Testis (tissue), 3 donors: Measurements from ENCODE around the gene ATP5PD. TPM values are rescaled to one million over a fixed set of nuclear protein-coding genes. Genes with fewer than 3 reads are reported as not detected.

ENCODE experiments used
- DNase-seq: peaks from one replicate; pipeline ENCODE4 v3.0.0-alpha.2; 2019
- H3K27ac ChIP-seq, 2 donors: fragments of 200-600 bp; sonication (generic); one replicate each; pipeline ENCODE4 v1.5.1; 2019
- H3K27me3 ChIP-seq: fragments of 200-600 bp; sonication (generic); one replicate; pipeline ENCODE4 v1.5.1; 2019
- H3K36me3 ChIP-seq: fragments of 200-600 bp; sonication (generic); one replicate; pipeline ENCODE4 v1.5.1; 2017; ENCODE audit warnings: low read depth; ENCODE audit errors: missing control alignments
- H3K4me1 ChIP-seq: fragments of 200-600 bp; sonication (generic); one replicate; pipeline ENCODE4 v1.5.1; 2019
- H3K4me3 ChIP-seq, 2 donors: fragments of 200-600 bp; sonication (generic); one replicate each; pipeline ENCODE4 v1.5.1; 2017 to 2019
- H3K9me3 ChIP-seq: fragments of 200-600 bp; sonication (generic); one replicate; pipeline ENCODE4 v1.5.1; 2017
- CTCF ChIP-seq, 3 experiments: fragments of 450-650 bp in 2 of 3; fragments of 200-600 bp in 1 of 3; sonication (generic) in 1 of 3; IDR thresholded peaks; one replicate each; pipeline ENCODE4 v1.5.1; 2016 to 2019; ENCODE audit warnings: antibody characterized with exemption in 3 of 3, mild to moderate bottlenecking in 2 of 3, moderate library complexity in 1 of 3
- POLR2A ChIP-seq: fragments of 450-650 bp; IDR thresholded peaks from one replicate; pipeline ENCODE4 v1.6.1; 2017; ENCODE audit warnings: antibody characterized with exemption, mild to moderate bottlenecking, moderate library complexity
- WGBS, 2 donors: methylation state at CpG; one replicate each; pipeline ENCODE4 v1.1.5; 2018; 5-methylcytosine and 5-hydroxymethylcytosine counted together
- intact Hi-C: fragments of 100-400 bp; cut with DNase I; formaldehyde crosslinking; loops from one replicate; pipeline ENCODE4 v1.15.1; 2023; ENCODE audit warnings: low total_unique reads
- polyA plus RNA-seq: library from polyadenylated mRNA; stranded (reverse); fragments of 350-450 nt; fragmentation: Illumina TruSeq; extraction: RNeasy Lipid Tissue Mini Kit (QIAGEN cat#74804); gene quantifications from one replicate; pipeline ENCODE4 v1.2.3, GENCODE V29; 2014; ENCODE audit warnings: low read depth, low replicate concordance; ENCODE audit not compliant: insufficient read depth
- total RNA-seq, 2 donors: library from RNA; depleted of rRNA; stranded (reverse); fragments of >200 nt; gene quantifications; one replicate each; pipeline ENCODE4 v1.2.3, GENCODE V29; 2016

Gene ATP5PD
- total and polyA plus RNA-seq, 3 donors from 2014 or later = 126 to 190 (median 148) TPM

DNA sequence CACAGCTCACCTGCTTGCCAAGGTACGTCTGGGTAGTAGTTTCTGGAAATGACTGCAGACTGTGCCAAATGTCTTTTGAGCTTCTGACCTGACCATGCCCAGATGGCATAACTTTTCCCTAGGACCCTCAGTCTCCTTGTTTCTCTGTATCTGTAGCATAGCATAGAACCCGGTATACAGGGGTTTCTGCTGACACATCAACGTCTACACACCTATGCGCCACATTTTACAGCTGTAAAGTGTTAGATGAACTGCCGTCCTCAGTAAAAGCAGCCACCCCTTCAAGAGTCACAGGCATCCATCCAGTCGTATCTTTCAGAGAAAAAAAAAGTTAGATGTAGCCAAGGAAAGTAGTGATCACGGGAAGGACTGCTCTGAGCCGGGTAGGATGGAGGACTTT is 17.7 kb upstream of the ATP5PD start:
- TF ChIP-seq CTCF (IDR thresholded peaks at IDR 0.05) = no peak
- no peak for TF ChIP-seq POLR2A
- Histone ChIP-seq H3K27me3 (no peaks in the 10 kb centered on the region), H3K27ac (no peak overlapping the region), H3K9me3 (no peaks in the 10 kb centered on the region), H3K36me3 (no peaks in the 10 kb centered on the region), H3K4me1 (peaks cover 9% of the 10 kb centered on the region), H3K4me3 (no peak overlapping the region)
- intact Hi-C loops = no loop called here
- DNase-seq = no peak
- WGBS, 2 donors = 81 to 82% methylated on average over 8 of the region's 8 CpGs

GRCh38 chr17:75064040-75064439 is 17.3 kb upstream of the ATP5PD start:
- Histone ChIP-seq H3K9me3 (no peaks in the 10 kb centered on the region), H3K4me3 (no peak overlapping the region), H3K27me3 (no peaks in the 10 kb centered on the region), H3K27ac (no peak overlapping the region), H3K36me3 (no peaks in the 10 kb centered on the region), H3K4me1 (peaks cover 12% of the 10 kb centered on the region)
- DNase-seq = no peak
- 94 to 96% methylated on average over 11 of the region's 11 CpGs for WGBS, 2 donors
- intact Hi-C loops = no loop called here
- no peak for TF ChIP-seq POLR2A
- no peak for TF ChIP-seq CTCF (IDR thresholded peaks at IDR 0.05)

GRCh38 chr17:75063626-75064025 is 16.9 kb upstream of the ATP5PD start:
- H3K27ac ChIP-seq = no peak overlapping the region
- no peaks in the 10 kb centered on the region for H3K36me3 ChIP-seq
- WGBS, 2 donors = 80 to 100% methylated on average over 1 to 3 of the region's 3 CpGs
- intact Hi-C loops = no loop called here
- peaks cover 12% of the 10 kb centered on the region for H3K4me1 ChIP-seq
- no peaks in the 10 kb centered on the region for H3K27me3 ChIP-seq
- H3K4me3 ChIP-seq = no peak overlapping the region
- H3K9me3 ChIP-seq = no peaks in the 10 kb centered on the region
- no peak for DNase-seq
- TF ChIP-seq CTCF (IDR thresholded peaks at IDR 0.05) (no peak), POLR2A (no peak)

DNA sequence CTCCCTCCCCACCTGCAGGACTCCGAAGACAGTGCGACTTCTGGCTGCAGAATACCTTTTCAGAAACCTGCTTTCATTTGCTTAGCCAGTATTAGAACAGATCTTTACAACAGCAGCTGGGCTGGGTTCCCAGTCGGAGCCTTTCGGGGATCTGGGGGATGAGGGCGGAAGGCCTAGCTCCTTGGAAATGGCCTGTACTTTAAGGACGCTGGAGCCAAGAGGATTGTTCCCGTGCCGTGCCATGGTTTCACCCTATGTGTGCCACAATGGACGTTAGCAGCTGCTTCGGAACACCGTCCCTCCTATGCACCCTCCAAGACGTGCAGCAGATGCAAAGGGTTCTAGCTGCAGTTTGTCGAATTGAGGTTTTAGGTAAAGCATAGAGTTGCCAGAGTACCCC is 16.4 kb upstream of the ATP5PD start:
- WGBS, 2 donors = 74 to 90% methylated on average over 6 to 13 of the region's 13 CpGs
- H3K4me3 ChIP-seq = no peak overlapping the region
- H3K4me1 ChIP-seq = peaks cover 12% of the 10 kb centered on the region
- no peaks in the 10 kb centered on the region for H3K27me3 ChIP-seq
- H3K36me3 ChIP-seq = no peaks in the 10 kb centered on the region
- TF ChIP-seq CTCF (IDR thresholded peaks at IDR 0.05) (no peak), POLR2A (no peak)
- intact Hi-C loops = no loop called here
- no peak for DNase-seq
- no peak overlapping the region for H3K27ac ChIP-seq
- no peaks in the 10 kb centered on the region for H3K9me3 ChIP-seq

DNA sequence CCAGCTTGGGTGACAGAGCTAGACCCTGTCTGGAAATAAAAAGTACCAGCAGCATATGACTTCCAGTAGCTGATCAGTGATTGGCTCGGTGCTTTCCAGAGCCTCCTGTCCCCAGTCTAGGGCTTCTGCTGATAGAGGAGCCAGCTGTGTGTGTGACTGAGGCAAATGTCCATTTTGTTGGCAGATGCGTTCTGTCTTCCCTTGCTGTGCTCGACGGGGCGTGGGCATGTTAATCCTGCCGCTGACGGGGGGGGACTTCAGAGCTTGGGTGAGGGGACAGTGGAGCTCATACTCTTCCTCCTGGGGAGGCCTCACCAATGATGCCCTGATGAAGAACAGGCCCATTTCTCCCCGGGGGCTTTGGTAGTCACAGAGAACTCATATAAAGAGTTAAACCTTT is 14.8 kb upstream of the ATP5PD start:
- Histone ChIP-seq H3K4me1 (peaks cover 12% of the 10 kb centered on the region), H3K9me3 (no peaks in the 10 kb centered on the region), H3K27ac (no peak overlapping the region), H3K36me3 (no peaks in the 10 kb centered on the region), H3K4me3 (no peak overlapping the region), H3K27me3 (no peaks in the 10 kb centered on the region)
- WGBS, 2 donors = 85 to 87% methylated on average over 6 to 8 of the region's 8 CpGs
- intact Hi-C loops = no loop called here
- DNase-seq = no peak
- no peak for TF ChIP-seq CTCF (IDR thresholded peaks at IDR 0.05)
- no peak for TF ChIP-seq POLR2A
